Measurements from ENCODE around the gene RBMS3.

DNA sequence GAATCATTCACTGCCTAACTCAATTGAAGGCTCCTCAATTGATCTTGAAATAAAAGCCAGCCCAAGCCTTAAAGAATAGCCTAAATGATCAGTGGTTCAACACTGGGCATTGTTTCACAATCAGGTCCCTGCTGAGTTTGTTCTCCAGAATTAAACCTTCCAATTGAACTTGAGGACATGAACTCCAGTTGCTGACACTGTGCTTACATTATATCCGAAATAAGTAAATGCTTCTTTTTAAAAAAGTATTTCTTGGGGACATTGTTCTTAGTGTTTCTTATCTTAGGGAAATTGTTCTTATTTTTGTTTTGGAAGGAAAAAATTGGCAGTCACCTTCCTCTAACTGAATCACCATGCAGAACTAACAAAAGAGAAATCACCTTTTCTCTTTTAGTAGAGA lies 450.2 kb downstream of the RBMS3 start:
- TF ChIP-seq POLR2A (IDR thresholded peaks at IDR 0.05) (no peak), POLR2AphosphoS5 (IDR thresholded peaks at IDR 0.05) (no peak)
